ENCODE results near the gene WDR35.

- no peak for TF ChIP-seq SREBF2 (IDR thresholded peaks at IDR 0.05; ENCODE audit: low read length)
- no peak for TF ChIP-seq ZBTB11 (CRISPR knock-in tag; IDR thresholded peaks at IDR 0.05)
- no peak for TF ChIP-seq CTCF (IDR thresholded peaks at IDR 0.05 in 2 of 3, conservative IDR thresholded peaks at IDR 0.05 in 1 of 3; ENCODE audit: control insufficient read depth in 2 of 3, extremely low read depth in 1 of 3, insufficient read depth in 1 of 3, low read depth in 3 of 3, low read length in 3 of 3)
- no peak for TF ChIP-seq HDAC2 (IDR thresholded peaks at IDR 0.05)
- no peak for TF ChIP-seq KDM1A (IDR thresholded peaks at IDR 0.05; ENCODE audit: borderline replicate concordance)
- no peak for TF ChIP-seq JUND (IDR thresholded peaks at IDR 0.05; ENCODE audit: low read depth, low read length)
- TF ChIP-seq BRCA1 (IDR thresholded peaks at IDR 0.05; ENCODE audit: low read depth, low read length): no peak
- no peak for TF ChIP-seq SIX5 (IDR thresholded peaks at IDR 0.05; ENCODE audit: low read depth, low read length, severe bottlenecking)
- TF ChIP-seq CHD1 (IDR thresholded peaks at IDR 0.05; ENCODE audit: low read depth, low read length): no peak
- no peak for TF ChIP-seq SIN3A (IDR thresholded peaks at IDR 0.05; ENCODE audit: low read depth, low read length)
- TF ChIP-seq SMC3 (IDR thresholded peaks at IDR 0.05; ENCODE audit: borderline replicate concordance, low read length): no peak
- TF ChIP-seq E2F8 (IDR thresholded peaks at IDR 0.05; ENCODE audit: low read depth, partially characterized antibody): no peak
- TF ChIP-seq MAX (IDR thresholded peaks at IDR 0.05; ENCODE audit: low read depth, low read length): no peak
Observed at GRCh38 chr2:19890104-19890503, 99.8 kb downstream of the WDR35 start.

Data from GM12878 (cell line).